ACC112 (cell line): Measurements from ENCODE around the gene ITGB1.

ENCODE experiments used
- H2AFZ ChIP-seq: fragments of 200-600 bp; sonication (generic); one replicate; pipeline ENCODE4 v1.6.0; 2017; ENCODE audit warnings: antibody characterized with exemption, low read length; ENCODE audit not compliant: unreplicated experiment
- H3K27ac ChIP-seq: fragments of 200-600 bp; sonication (generic); 2 replicates; pipeline ENCODE4 v1.5.1; 2014; ENCODE audit warnings: low read depth, mild to moderate bottlenecking, antibody characterized with exemption, low read length, moderate library complexity
- H3K27me3 ChIP-seq: fragments of 200-600 bp; sonication (generic); 2 replicates; pipeline ENCODE4 v1.6.1; 2014; ENCODE audit warnings: mild to moderate bottlenecking, antibody characterized with exemption, low read length, moderate library complexity, mixed read lengths; ENCODE audit not compliant: insufficient read depth
- H3K36me3 ChIP-seq: fragments of 200-600 bp; sonication (generic); 2 replicates; pipeline ENCODE4 v1.6.1; 2016; ENCODE audit warnings: mild to moderate bottlenecking, antibody characterized with exemption, low read length, moderate library complexity, mixed read lengths; ENCODE audit not compliant: insufficient read depth
- H3K4me1 ChIP-seq: fragments of 200-600 bp; sonication (generic); one replicate; pipeline ENCODE4 v1.6.1; 2016; ENCODE audit warnings: low read length, mixed read lengths; ENCODE audit not compliant: insufficient read depth, unreplicated experiment, control insufficient read depth
- H3K4me3 ChIP-seq: fragments of 200-600 bp; sonication (generic); 2 replicates; pipeline ENCODE4 v1.5.1; 2014; ENCODE audit warnings: mild to moderate bottlenecking, low read depth, low read length
- H3K79me2 ChIP-seq: fragments of 200-600 bp; sonication (generic); one replicate; pipeline ENCODE4 v1.6.0; 2016; ENCODE audit warnings: low read length; ENCODE audit not compliant: control insufficient read depth, unreplicated experiment, insufficient read depth

The ITGB1 gene

DNA sequence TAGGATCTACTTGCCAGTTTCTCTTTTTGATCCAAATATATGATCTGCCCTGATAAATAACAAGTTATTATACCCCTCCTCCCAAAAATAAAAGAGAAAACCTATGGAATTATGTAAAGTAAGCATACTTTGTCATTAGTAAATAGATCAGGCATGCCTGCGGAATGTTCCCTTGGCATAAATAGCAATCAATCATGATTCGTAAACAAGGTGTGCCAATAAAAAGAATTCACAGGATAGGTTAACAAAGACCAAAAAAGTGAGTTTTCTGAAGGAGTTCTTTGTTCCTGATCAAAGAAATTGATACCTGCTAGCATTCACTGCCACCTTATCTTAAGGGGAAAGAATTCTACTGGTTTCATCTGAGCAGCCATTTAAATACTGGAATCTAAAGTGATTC lies 11.9 kb downstream of the ITGB1 start:
- Histone ChIP-seq H2AFZ (no peak overlapping the region), H3K79me2 (peaks cover 99% of the 10 kb centered on the region), H3K36me3 (peaks cover 4% of the 10 kb centered on the region; the same call in 1 of the 2 replicates), H3K27me3 (no peaks in the 10 kb centered on the region), H3K4me1 (peaks cover 72% of the 10 kb centered on the region), H3K4me3 (no peak overlapping the region), H3K27ac (no peak overlapping the region)

DNA sequence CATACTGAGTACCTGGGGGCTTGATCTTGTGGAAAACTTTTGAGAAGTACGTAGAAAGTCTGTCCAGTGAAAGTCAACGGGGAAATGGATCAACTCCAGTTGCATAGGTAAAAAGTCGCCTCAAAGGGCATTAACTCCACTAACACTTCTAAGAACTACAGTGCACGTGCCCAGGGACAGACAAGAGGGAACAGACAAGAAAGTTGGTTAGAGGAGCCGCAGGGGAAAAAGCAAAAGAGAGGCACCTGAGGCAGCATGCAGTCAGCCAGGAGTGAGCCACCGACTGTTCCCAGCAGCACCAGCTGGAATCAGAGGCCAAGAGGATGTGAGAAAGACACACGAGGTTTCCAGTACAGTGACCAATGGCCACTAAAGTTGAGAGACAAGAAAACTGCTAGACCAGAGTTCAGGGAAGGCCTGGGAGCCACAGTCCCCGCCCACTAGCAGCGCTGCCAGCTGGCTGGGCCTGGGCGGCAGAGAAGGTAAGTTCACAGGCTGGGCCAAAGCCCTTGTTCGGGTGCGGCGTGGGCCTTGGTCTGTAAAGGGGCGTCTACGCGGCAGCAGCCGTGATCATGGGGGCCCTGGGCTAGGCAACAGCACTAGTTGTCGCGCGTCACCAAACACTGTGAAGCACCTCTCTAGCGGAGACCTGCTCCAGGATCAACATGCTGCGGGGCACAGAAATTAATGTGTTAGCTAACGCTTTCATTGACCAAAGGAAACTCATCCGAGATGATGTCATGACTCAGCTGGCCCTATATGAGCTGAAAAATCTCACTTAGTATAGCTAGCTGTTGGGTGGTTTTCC lies 14.0 kb downstream of the ITGB1 start:
- Histone ChIP-seq H3K27ac (peak overlapping the region; percentile 5; the same call in 1 of the 2 replicates), H3K79me2 (peaks cover 98% of the 10 kb centered on the region), H3K4me1 (peaks cover 69% of the 10 kb centered on the region), H2AFZ (no peak overlapping the region), H3K27me3 (no peaks in the 10 kb centered on the region), H3K36me3 (peaks cover 5% of the 10 kb centered on the region; the same call in 1 of the 2 replicates), H3K4me3 (no peak overlapping the region)

DNA sequence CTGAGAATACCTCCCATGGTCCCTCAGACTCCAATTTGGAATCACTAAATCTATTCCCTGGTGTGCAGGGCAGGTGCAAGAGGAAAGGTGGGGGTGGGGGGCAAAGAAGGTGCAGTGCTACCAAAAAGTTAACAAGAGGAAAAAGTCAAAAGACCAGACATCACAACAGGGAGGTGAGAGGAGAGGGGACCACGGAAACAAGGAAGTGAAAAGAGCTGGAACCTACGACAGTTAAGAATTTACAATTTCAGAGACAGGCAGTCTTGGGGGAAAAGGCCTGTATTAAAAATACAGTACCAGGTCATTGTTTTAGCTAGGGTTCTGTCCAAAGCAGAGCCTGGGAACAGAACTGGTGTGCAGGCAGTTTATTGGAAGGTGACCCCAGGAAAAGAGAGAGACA lies 14.6 kb downstream of the ITGB1 start:
- H3K27ac ChIP-seq, result no peak overlapping the region
- no peaks in the 10 kb centered on the region for H3K27me3 ChIP-seq
- peaks cover 69% of the 10 kb centered on the region for H3K4me1 ChIP-seq
- peaks cover 5% of the 10 kb centered on the region; the same call in 1 of the 2 replicates for H3K36me3 ChIP-seq
- H3K4me3 ChIP-seq, result no peak overlapping the region
- H3K79me2 ChIP-seq, result peaks cover 99% of the 10 kb centered on the region
- no peak overlapping the region for H2AFZ ChIP-seq

DNA sequence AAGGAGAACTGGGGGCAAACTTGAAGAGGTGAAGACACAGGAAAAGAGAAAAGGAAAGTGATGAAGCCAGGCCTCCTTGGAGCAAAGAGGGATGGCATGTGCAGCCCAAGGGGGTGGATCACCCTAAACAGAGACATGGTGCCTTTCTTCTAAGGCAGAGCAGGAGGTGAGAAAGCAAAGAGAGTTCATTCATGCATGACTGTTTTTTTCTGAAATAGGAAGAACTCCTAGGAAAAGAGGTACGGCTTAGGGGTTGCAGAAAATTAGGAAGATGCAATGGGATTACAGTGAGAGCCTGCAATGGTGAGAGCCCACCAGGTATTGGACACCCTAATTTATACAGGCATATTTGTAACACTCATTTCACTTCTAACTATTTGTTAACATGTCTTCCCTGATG lies 15.9 kb downstream of the ITGB1 start:
- H3K4me3 ChIP-seq, result no peak overlapping the region
- H3K4me1 ChIP-seq, result peaks cover 74% of the 10 kb centered on the region

DNA sequence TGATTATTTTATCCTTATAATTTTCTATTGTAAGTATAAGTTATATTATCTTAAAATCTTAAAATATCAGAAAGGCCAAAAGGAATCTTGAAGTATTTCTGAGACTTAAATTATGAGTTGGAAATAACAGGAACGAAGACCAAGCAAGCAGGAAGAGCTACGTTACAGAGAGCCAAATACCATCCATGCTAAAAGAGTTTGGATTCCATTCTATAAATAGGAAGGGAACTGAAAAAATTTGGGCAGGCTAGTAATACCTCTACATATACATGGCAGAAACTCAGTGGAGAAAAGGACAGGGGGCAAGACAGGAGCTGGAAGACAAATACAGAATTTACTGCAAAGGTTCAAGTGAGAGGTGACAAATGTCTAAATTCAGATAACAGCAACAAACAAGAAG lies 16.7 kb downstream of the ITGB1 start:
- peak overlapping the region; percentile 12; the same call in 1 of the 2 replicates for H3K27ac ChIP-seq
- H3K4me1 ChIP-seq, result peaks cover 79% of the 10 kb centered on the region
- peaks cover 99% of the 10 kb centered on the region for H3K79me2 ChIP-seq
- H3K27me3 ChIP-seq, result no peaks in the 10 kb centered on the region
- peaks cover 5% of the 10 kb centered on the region; the same call in 1 of the 2 replicates for H3K36me3 ChIP-seq
- H3K4me3 ChIP-seq, result 0 out of 2 replicates have a peak overlapping the region, but pooled peaks have one; percentile 21
- no peak overlapping the region for H2AFZ ChIP-seq

More for the DNA sequence above, 15.9 kb downstream of the ITGB1 start:
- peaks cover 99% of the 10 kb centered on the region for H3K79me2 ChIP-seq
- H2AFZ ChIP-seq, result no peak overlapping the region
- H3K36me3 ChIP-seq, result peaks cover 5% of the 10 kb centered on the region; the same call in 1 of the 2 replicates
- no peaks in the 10 kb centered on the region for H3K27me3 ChIP-seq
- 0 out of 2 replicates have a peak overlapping the region, but pooled peaks have one; percentile 12 for H3K27ac ChIP-seq

DNA sequence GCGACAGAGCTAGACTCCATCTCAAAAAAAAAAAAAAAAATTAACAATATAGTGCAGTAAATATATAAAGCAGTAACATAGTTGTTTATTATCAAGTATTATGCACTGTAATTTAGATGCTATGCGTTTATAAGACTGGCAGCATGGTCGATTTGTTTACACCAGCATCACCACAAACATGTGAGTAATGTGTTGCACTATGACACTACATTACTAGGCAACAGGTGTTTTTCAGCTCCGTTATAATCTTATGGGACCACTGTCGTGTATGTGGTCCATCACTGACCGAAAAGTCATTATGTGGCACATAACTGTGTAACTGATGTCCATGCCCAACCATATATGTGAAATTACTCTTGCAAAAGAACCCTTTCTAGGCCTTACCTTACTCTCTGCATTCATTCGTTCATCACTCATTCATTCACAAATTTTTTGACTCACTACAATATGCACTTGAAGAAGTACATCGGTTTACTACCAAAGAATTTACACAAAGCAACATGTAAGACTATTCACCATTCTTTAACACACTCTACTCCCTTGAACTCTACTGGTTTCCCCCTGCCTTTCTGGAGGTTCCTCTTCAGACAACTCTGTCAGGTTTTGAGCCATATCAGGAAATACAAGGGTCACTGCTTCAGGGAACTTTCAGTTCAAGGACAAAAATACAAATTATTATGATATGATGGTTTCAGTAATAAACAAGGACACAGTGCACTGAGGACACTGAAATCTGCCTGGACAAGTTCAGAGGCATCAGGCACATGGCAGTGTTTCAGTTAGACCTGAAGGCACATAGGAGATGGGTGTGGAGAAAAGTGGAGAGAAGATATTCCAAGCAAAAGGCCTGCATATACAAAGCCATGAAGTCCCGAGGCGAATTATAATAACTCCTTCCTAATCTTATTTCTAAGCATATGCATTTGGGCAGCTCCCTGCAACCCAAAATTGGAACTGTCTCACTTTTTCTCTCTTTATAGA lies 17.4 kb downstream of the ITGB1 start:
- no peaks in the 10 kb centered on the region for H3K27me3 ChIP-seq
- no peak overlapping the region for H3K4me3 ChIP-seq
- peak overlapping the region; percentile 12; the same call in 1 of the 2 replicates for H3K27ac ChIP-seq
- H3K36me3 ChIP-seq, result peaks cover 5% of the 10 kb centered on the region; the same call in 1 of the 2 replicates
- peaks cover 99% of the 10 kb centered on the region for H3K79me2 ChIP-seq
- H3K4me1 ChIP-seq, result peaks cover 75% of the 10 kb centered on the region
- no peak overlapping the region for H2AFZ ChIP-seq

DNA sequence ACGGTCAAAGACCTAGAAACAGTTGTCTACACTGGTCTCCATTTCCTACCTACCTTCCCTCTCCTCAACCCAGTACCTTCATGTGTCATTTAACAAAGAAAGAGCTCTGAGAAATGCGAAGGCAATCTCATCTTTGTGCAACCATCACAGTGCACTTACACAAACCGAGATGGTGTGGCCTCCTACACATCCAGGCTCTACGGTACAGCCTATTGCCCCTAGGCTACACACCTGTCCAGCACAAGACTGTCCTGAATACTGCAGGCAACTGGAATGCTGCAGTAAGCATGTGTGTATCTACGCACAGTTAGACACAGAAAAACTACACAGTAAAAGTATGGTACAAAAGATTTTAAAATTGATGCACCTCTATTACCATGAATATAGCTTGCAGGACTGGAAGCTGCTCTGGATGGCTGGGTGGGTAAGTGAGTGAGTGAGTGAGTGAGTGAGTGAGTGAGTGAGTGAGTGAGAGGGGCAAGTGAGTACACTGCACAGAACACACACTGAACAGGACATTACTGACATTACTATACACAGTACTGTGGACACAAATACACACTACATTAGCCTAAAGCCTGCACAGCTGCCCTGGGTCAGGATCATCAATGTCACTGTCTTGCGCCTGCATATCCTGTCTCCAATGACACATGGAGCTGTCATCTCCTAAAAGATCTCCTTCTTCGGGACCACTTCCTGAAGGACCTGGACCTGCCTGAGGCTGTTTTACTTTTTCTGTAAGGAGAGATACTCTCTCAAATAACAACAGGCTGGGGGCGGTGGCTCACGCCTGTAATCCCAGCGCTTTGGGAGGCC lies 18.5 kb downstream of the ITGB1 start:
- H3K4me1 ChIP-seq, result peaks cover 76% of the 10 kb centered on the region
- H3K36me3 ChIP-seq, result peaks cover 12% of the 10 kb centered on the region
- 0 out of 2 replicates have a peak overlapping the region, but pooled peaks have one; percentile 20 for H3K4me3 ChIP-seq
- H2AFZ ChIP-seq, result no peak overlapping the region
- peak overlapping the region; percentile 1; the same call in 1 of the 2 replicates for H3K27ac ChIP-seq
- H3K27me3 ChIP-seq, result no peaks in the 10 kb centered on the region
- H3K79me2 ChIP-seq, result peaks cover 99% of the 10 kb centered on the region

DNA sequence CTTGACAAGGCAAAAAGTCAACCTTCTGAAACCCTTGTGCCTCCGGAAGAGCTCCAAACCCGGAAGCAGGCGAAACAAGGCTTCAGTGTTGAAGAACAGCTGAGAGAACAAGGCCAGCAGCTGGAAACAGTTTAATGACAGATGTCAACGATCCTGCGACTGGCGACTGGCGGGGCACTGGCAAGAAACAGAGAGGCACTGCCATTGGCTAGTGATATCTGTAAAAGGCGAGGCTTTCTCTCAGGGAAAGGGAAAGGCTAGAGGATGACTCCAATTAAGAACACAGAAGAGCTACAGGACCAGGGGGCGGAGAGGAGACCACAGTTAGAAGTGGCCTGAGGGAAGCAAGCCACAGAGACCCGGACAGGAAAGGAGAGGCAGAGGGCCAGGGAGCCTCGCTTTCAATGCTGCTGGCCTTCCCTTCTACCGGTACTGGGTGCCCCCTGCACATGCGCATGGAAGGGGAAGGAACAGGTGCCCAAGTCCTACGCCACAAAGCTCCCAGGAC lies 19.4 kb downstream of the ITGB1 start:
- H3K4me3 ChIP-seq, result peak overlapping the region; percentile 20
- peak overlapping the region; percentile 64 for H3K27ac ChIP-seq
- H3K36me3 ChIP-seq, result peaks cover 18% of the 10 kb centered on the region
- no peaks in the 10 kb centered on the region for H3K27me3 ChIP-seq
- no peak overlapping the region for H2AFZ ChIP-seq
- H3K79me2 ChIP-seq, result peaks cover 99% of the 10 kb centered on the region
- peaks cover 67% of the 10 kb centered on the region for H3K4me1 ChIP-seq

DNA sequence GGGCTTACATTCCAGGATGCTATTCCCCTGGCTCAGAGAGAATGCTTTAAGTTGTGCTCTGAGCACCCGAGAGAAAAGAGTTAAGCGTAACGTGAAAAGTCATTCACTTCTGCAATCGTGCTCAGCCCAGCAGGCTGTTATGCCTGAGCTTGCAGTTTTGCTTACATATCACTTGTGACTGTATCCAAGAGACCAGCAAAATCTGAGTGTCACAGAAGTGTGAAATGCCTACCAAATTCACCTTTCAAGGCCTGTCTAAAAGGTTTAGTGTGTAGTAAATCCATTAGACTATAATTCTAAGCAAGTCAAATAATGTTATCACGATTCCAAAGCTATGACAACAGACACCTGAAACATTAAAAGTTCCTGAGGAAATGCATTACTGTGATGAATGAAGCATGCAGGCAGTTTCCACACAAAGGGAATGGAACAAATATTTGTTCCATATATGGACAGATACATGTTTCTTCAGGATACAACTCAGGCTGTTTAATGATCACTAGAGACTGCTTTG lies 20.1 kb downstream of the ITGB1 start:
- H3K4me1 ChIP-seq, result peaks cover 67% of the 10 kb centered on the region
- H3K27ac ChIP-seq, result peak overlapping the region; percentile 64
- H2AFZ ChIP-seq, result no peak overlapping the region
- H3K79me2 ChIP-seq, result peaks cover 98% of the 10 kb centered on the region
- H3K27me3 ChIP-seq, result no peaks in the 10 kb centered on the region
- peak overlapping the region; percentile 29; the same call in 1 of the 2 replicates for H3K4me3 ChIP-seq
- peaks cover 22% of the 10 kb centered on the region for H3K36me3 ChIP-seq
